K562 (cell line): ENCODE measurements around the gene TIAM1. TPM values are rescaled to one million over a fixed set of nuclear protein-coding genes. Genes with fewer than 3 reads are reported as not detected.

Source experiments
- ELF4 ChIP-seq: fragments of 450-650 bp; formaldehyde crosslinking; IDR thresholded peaks from 2 replicates; pipeline ENCODE4 v1.4.0; 2022; ENCODE audit warnings: missing genetic modification characterization
- GATAD2B ChIP-seq: fragments of 450-650 bp; IDR thresholded peaks from 2 replicates; pipeline ENCODE4 v1.6.1; 2017; ENCODE audit warnings: mild to moderate bottlenecking, borderline replicate concordance
- KAT2B ChIP-seq: IDR thresholded peaks from one replicate; pipeline ENCODE4 v1.6.1; 2012; ENCODE audit warnings: low read depth, mild to moderate bottlenecking, control low read depth, inconsistent platforms, low read length, moderate library complexity
- KAT8 ChIP-seq: fragments of 450-650 bp; IDR thresholded peaks from 2 replicates; pipeline ENCODE4 v1.6.1; 2016; ENCODE audit warnings: low read depth, mild to moderate bottlenecking
- NKRF ChIP-seq: fragments of 450-650 bp; IDR thresholded peaks from 2 replicates; pipeline ENCODE4 v1.6.1; 2016; ENCODE audit warnings: borderline replicate concordance
- RBM22 ChIP-seq: fragments of 200-400 bp; formaldehyde crosslinking; IDR thresholded peaks from 2 replicates; pipeline ENCODE4 v1.6.1; 2018; ENCODE audit warnings: low read length, low read depth; ENCODE audit not compliant: poor library complexity, severe bottlenecking
- ZC3H8 ChIP-seq: fragments of 450-650 bp; IDR thresholded peaks from 2 replicates; pipeline ENCODE4 v1.6.1; 2017
- ZNF551 ChIP-seq: fragments of 250-450 bp; sonication (Bioruptor Pico); IDR thresholded peaks from 2 replicates; pipeline ENCODE4 v1.5.0; 2021; ENCODE audit warnings: mild to moderate bottlenecking, moderate library complexity
- polyA plus RNA-seq, 8 experiments: library from polyadenylated mRNA; depleted of rRNA in 4 of 8; stranded (reverse) in 5 of 8; unstranded in 3 of 8; fragments of >200 nt; fragmentation: Nextera tagmentation in 2 of 8; fragmentation: Illumina TruSeq in 1 of 8; extraction: Ambion mirVana in 2 of 8; extraction: Trizol in 1 of 8; gene quantifications; 2 replicates each; pipeline versions ENCODE4 v1.2.1 to v1.2.3, GENCODE V29; 2011 to 2014; ENCODE audit warnings: inconsistent platforms in 1 of 8, missing spikeins in 1 of 8
- total RNA-seq, 7 experiments: library from RNA; depleted of rRNA in 6 of 7; stranded (reverse); fragments of >200 nt in 6 of 7; fragmentation: Illumina TruSeq in 2 of 7; extraction: Trizol in 2 of 7; gene quantifications; 2 replicates each; pipeline versions ENCODE4 v1.2.1 to v1.2.3, GENCODE V29; 2011 to 2021; ENCODE audit warnings: low replicate concordance in 1 of 7
- TF ChIP-seq, protein P1 (sequence below): fragments of 200-600 bp; sonication (generic); IDR thresholded peaks from one replicate; pipeline ENCODE4 v1.6.1; 2012; ENCODE audit warnings: mild to moderate bottlenecking, low read depth, low read length, inconsistent platforms

Gene TIAM1
- total and polyA plus RNA-seq, 9 of the 15 experiments (the other 6 are each of a cell fraction or from before 2014, with no cell fraction given): 0.11 TPM; not detected in 8

DNA sequence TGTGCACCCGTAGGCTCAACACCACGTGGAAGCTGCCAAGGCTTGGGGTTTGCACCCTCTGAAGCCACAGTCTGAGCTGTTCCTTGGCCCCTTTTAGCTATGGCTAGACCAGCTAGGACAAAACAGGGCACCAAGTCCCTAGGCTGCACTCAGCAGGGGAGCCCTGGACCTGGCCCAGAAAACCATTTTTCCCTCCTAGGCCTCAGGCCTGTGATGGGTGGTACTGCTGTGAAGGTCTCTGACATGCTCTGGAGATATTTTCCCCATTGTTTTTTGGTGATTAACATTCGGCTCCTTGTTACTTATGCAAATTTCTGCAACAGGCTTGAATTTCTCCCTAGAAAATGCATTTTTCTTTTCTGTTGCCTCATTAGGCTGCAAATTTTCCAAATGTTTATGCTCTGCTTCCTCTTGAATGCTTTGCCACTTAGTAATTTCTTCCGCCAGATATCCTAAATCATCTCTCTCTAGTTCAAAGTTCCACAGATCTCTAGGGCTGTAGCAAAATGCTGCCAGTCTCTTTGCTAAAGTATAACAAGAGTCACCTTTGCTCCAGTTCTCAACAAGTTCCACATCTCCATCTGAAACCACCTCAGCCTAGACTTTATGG, 236.8 kb downstream of the TIAM1 start (continued):
- no peak for TF ChIP-seq GATAD2B
- TF ChIP-seq ELF4 (CRISPR knock-in tag): no peak
- TF ChIP-seq ZC3H8: no peak
- TF ChIP-seq, protein P1, sequence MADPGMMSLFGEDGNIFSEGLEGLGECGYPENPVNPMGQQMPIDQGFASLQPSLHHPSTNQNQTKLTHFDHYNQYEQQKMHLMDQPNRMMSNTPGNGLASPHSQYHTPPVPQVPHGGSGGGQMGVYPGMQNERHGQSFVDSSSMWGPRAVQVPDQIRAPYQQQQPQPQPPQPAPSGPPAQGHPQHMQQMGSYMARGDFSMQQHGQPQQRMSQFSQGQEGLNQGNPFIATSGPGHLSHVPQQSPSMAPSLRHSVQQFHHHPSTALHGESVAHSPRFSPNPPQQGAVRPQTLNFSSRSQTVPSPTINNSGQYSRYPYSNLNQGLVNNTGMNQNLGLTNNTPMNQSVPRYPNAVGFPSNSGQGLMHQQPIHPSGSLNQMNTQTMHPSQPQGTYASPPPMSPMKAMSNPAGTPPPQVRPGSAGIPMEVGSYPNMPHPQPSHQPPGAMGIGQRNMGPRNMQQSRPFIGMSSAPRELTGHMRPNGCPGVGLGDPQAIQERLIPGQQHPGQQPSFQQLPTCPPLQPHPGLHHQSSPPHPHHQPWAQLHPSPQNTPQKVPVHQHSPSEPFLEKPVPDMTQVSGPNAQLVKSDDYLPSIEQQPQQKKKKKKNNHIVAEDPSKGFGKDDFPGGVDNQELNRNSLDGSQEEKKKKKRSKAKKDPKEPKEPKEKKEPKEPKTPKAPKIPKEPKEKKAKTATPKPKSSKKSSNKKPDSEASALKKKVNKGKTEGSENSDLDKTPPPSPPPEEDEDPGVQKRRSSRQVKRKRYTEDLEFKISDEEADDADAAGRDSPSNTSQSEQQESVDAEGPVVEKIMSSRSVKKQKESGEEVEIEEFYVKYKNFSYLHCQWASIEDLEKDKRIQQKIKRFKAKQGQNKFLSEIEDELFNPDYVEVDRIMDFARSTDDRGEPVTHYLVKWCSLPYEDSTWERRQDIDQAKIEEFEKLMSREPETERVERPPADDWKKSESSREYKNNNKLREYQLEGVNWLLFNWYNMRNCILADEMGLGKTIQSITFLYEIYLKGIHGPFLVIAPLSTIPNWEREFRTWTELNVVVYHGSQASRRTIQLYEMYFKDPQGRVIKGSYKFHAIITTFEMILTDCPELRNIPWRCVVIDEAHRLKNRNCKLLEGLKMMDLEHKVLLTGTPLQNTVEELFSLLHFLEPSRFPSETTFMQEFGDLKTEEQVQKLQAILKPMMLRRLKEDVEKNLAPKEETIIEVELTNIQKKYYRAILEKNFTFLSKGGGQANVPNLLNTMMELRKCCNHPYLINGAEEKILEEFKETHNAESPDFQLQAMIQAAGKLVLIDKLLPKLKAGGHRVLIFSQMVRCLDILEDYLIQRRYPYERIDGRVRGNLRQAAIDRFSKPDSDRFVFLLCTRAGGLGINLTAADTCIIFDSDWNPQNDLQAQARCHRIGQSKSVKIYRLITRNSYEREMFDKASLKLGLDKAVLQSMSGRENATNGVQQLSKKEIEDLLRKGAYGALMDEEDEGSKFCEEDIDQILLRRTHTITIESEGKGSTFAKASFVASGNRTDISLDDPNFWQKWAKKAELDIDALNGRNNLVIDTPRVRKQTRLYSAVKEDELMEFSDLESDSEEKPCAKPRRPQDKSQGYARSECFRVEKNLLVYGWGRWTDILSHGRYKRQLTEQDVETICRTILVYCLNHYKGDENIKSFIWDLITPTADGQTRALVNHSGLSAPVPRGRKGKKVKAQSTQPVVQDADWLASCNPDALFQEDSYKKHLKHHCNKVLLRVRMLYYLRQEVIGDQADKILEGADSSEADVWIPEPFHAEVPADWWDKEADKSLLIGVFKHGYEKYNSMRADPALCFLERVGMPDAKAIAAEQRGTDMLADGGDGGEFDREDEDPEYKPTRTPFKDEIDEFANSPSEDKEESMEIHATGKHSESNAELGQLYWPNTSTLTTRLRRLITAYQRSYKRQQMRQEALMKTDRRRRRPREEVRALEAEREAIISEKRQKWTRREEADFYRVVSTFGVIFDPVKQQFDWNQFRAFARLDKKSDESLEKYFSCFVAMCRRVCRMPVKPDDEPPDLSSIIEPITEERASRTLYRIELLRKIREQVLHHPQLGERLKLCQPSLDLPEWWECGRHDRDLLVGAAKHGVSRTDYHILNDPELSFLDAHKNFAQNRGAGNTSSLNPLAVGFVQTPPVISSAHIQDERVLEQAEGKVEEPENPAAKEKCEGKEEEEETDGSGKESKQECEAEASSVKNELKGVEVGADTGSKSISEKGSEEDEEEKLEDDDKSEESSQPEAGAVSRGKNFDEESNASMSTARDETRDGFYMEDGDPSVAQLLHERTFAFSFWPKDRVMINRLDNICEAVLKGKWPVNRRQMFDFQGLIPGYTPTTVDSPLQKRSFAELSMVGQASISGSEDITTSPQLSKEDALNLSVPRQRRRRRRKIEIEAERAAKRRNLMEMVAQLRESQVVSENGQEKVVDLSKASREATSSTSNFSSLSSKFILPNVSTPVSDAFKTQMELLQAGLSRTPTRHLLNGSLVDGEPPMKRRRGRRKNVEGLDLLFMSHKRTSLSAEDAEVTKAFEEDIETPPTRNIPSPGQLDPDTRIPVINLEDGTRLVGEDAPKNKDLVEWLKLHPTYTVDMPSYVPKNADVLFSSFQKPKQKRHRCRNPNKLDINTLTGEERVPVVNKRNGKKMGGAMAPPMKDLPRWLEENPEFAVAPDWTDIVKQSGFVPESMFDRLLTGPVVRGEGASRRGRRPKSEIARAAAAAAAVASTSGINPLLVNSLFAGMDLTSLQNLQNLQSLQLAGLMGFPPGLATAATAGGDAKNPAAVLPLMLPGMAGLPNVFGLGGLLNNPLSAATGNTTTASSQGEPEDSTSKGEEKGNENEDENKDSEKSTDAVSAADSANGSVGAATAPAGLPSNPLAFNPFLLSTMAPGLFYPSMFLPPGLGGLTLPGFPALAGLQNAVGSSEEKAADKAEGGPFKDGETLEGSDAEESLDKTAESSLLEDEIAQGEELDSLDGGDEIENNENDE: no peak
- no peak for TF ChIP-seq KAT2B
- TF ChIP-seq ZNF551: no peak
- TF ChIP-seq RBM22: no peak
- no peak for TF ChIP-seq NKRF
- no peak for TF ChIP-seq KAT8
